Calu3 (cell line): Measurements from ENCODE around the gene ANOS1. TPM values are rescaled to one million over a fixed set of nuclear protein-coding genes. Genes with fewer than 3 reads are reported as not detected.
A peak's percentile ranks its signal among the peaks of the same experiment; 100 is the strongest.

Experiments used
- BruUV-seq: library from RNA; stranded (reverse); fragments of 400-500 nt; replicated peaks from 2 replicates; lab custom pipeline; 2021; lab: Mats Ljungman, UMichigan
- CTCF ChIA-PET: fragments of 300-600 bp; sonication (Branson Sonifier 250); formaldehyde crosslinking; loops from one replicate; lab custom pipeline; 2022; ENCODE audit warnings: antibody characterized with exemption; lab: Charles Lee
- DNase-seq: peaks from one replicate; pipeline ENCODE4 v3.0.0; 2022
- H3K27ac Mint-ChIP-seq: one replicate; pipeline ENCODE4 v1.8.0; 2022; ENCODE audit warnings: mixed read lengths; ENCODE audit not compliant: unreplicated experiment
- H3K27me3 Mint-ChIP-seq: one replicate; pipeline ENCODE4 v1.8.0; 2022; ENCODE audit warnings: mixed read lengths; ENCODE audit not compliant: unreplicated experiment
- H3K36me3 Mint-ChIP-seq: one replicate; pipeline ENCODE4 v1.8.0; 2022; ENCODE audit warnings: mild to moderate bottlenecking, moderate library complexity, mixed read lengths; ENCODE audit not compliant: insufficient read depth, unreplicated experiment
- H3K4me1 Mint-ChIP-seq: one replicate; pipeline ENCODE4 v1.8.0; 2022; ENCODE audit warnings: mild to moderate bottlenecking, low read depth, mixed read lengths; ENCODE audit not compliant: unreplicated experiment
- H3K4me3 Mint-ChIP-seq: one replicate; pipeline ENCODE4 v1.8.0; 2022; ENCODE audit warnings: mild to moderate bottlenecking, low read depth, moderate library complexity, mixed read lengths; ENCODE audit not compliant: unreplicated experiment
- H3K9me3 Mint-ChIP-seq: one replicate; pipeline ENCODE4 v1.8.0; 2022; ENCODE audit warnings: low read depth, mixed read lengths; ENCODE audit not compliant: unreplicated experiment
- CTCF ChIP-seq: fragments of 200-600 bp; IDR thresholded peaks from one replicate; pipeline ENCODE4 v1.8.0; 2022; ENCODE audit warnings: antibody characterized with exemption; ENCODE audit not compliant: unreplicated experiment
- intact Hi-C: fragments of 100-400 bp; cut with micrococcal nuclease; formaldehyde crosslinking; loops from one replicate; pipeline ENCODE4 v1.10.0; 2022; ENCODE audit not compliant: unreplicated experiment
- total RNA-seq: library from RNA; stranded (reverse); gene quantifications from 2 replicates; pipeline ENCODE4 v1.2.3, GENCODE V29; 2022

Gene ANOS1
- total RNA-seq, 1 experiment from 2014 or later: 0.33 TPM

- CTCF ChIA-PET: no interaction called here
- DNase-seq: peak; percentile 76
- Mint-ChIP-seq H3K36me3 (no peaks in the 10 kb centered on the region), H3K27me3 (peaks cover 30% of the 10 kb centered on the region), H3K9me3 (no peaks in the 10 kb centered on the region), H3K4me1 (no peaks in the 10 kb centered on the region), H3K27ac (no peak overlapping the region), H3K4me3 (no peak overlapping the region)
- intact Hi-C loops: loop anchor here (1.0 kb wide), 1 partner anchor 72 kb away; no protein-coding TSS in a partner anchor
- BruUV-seq: no TSS peak
- peak; percentile 77 for TF ChIP-seq CTCF
Observed at GRCh38 chrX:8743126-8743732, 11.3 kb upstream of the ANOS1 start.

GRCh38 chrX:8741981-8742380 is 10.0 kb upstream of the ANOS1 start:
- intact Hi-C loops: no loop called here

GRCh38 chrX:8738588-8739189 is 6.8 kb upstream of the ANOS1 start:
- no TSS peak for BruUV-seq
- CTCF ChIA-PET: interaction anchor here (0.7 to 0.9 kb wide), 3 partner anchors 46 to 741 kb away, joined by 3 to 4 read pairs (median 3); no protein-coding TSS in a partner anchor
- no peaks in the 10 kb centered on the region for H3K36me3 Mint-ChIP-seq
- no peaks in the 10 kb centered on the region for H3K4me1 Mint-ChIP-seq
- TF ChIP-seq CTCF: peak; percentile 36
- H3K4me3 Mint-ChIP-seq: no peak overlapping the region
- H3K27ac Mint-ChIP-seq: no peak overlapping the region
- peak; percentile 27 for DNase-seq
- intact Hi-C loops: loop anchor here (1.0 kb wide), 1 partner anchor 742 kb away; no protein-coding TSS in a partner anchor
- no peaks in the 10 kb centered on the region for H3K9me3 Mint-ChIP-seq
- peaks cover 24% of the 10 kb centered on the region for H3K27me3 Mint-ChIP-seq

More at GRCh38 chrX:8741981-8742380, 10.0 kb upstream of the ANOS1 start:
- H3K4me3 Mint-ChIP-seq: no peak overlapping the region
- CTCF ChIA-PET: no interaction called here
- no peak for DNase-seq
- BruUV-seq: no TSS peak
- no peaks in the 10 kb centered on the region for H3K9me3 Mint-ChIP-seq
- H3K36me3 Mint-ChIP-seq: no peaks in the 10 kb centered on the region
- TF ChIP-seq CTCF: no peak
- peaks cover 24% of the 10 kb centered on the region for H3K27me3 Mint-ChIP-seq
- no peaks in the 10 kb centered on the region for H3K4me1 Mint-ChIP-seq
- no peak overlapping the region for H3K27ac Mint-ChIP-seq

GRCh38 chrX:8737883-8738282 is 5.9 kb upstream of the ANOS1 start:
- Mint-ChIP-seq H3K4me3 (no peak overlapping the region), H3K27me3 (peaks cover 29% of the 10 kb centered on the region), H3K9me3 (no peaks in the 10 kb centered on the region), H3K36me3 (no peaks in the 10 kb centered on the region), H3K27ac (no peak overlapping the region), H3K4me1 (no peaks in the 10 kb centered on the region)
- DNase-seq: no peak
- TF ChIP-seq CTCF: no peak
- intact Hi-C loops: loop anchor here (1.0 kb wide), 1 partner anchor 742 kb away; no protein-coding TSS in a partner anchor
- no TSS peak for BruUV-seq
- CTCF ChIA-PET: interaction anchor here (0.7 kb wide), 1 partner anchor 88 kb away, joined by 4 read pairs; no protein-coding TSS in a partner anchor
